K562 treated with DMSO at 1 percent for 4 hours (cell line): ENCODE measurements around the gene CHST15. TPM values are rescaled to one million over a fixed set of nuclear protein-coding genes. Genes with fewer than 3 reads are reported as not detected.

Source experiments
- total RNA-seq: library from RNA; unstranded; fragments of 300-600 nt; gene quantifications from 2 replicates; pipeline ENCODE4 v1.2.3, GENCODE V29; 2022; ENCODE audit not compliant: insufficient read depth

Gene CHST15, protein sequence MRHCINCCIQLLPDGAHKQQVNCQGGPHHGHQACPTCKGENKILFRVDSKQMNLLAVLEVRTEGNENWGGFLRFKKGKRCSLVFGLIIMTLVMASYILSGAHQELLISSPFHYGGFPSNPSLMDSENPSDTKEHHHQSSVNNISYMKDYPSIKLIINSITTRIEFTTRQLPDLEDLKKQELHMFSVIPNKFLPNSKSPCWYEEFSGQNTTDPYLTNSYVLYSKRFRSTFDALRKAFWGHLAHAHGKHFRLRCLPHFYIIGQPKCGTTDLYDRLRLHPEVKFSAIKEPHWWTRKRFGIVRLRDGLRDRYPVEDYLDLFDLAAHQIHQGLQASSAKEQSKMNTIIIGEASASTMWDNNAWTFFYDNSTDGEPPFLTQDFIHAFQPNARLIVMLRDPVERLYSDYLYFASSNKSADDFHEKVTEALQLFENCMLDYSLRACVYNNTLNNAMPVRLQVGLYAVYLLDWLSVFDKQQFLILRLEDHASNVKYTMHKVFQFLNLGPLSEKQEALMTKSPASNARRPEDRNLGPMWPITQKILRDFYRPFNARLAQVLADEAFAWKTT
- 0.27 TPM in 1 of 2 replicates, not detected in the other for total RNA-seq

DNA sequence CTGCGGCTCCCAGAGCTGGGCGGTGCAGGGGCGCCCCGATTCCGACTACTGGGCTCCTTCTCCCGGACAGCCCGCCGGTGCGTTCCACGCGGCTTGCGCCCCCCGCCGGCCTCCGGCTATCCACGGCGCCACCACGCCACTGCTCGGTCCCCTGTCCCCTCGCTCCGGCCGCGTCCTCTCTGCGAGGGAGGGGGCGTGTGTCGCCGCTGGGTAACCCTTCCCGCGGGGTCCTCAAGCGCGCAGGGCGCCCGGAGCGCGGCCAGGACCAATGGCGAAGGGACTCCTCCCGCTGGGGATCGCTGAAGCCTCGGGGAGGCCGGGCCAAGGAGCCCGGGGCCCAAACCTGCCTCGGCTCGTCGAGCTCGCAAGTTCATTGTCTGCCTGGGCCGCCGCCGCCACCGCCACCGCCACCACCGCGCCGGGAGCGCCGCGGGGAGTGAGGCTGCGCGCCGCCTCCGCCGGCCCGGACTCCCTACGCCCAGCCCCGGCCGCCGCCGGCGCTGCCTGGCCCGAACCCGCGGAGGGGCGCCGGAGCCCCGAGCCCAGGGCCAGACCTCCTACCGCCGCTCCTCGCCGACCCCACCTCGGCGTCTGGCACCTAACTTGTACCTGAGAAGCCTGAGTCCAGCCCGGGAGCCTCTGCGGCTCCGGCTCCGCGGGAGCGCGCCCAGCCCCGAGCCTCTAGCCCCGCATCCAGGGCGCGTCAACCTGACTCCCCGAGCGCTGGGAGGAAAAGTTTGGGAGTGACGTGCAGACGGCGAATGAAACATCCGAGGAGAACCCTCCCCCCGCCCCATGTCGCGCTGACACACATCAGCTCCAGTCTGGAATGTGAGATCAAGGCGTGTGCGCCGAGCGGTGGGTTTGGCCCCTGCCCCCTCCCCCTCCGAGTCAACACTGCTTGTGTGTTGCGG lies at the start of gene CHST15:
Gene CHST15 (minus strand): TSS at position 739 of the 914 bp plus-strand sequence. CDS start 47,386 bp downstream, outside the sequence.

Other genes starting within 250 kb of the CHST15 start
- not detected in 2 replicates for gene CPXM2, start 201.8 kb downstream of the CHST15 start, total RNA-seq